Effector memory CD8-positive, alpha-beta T cell (primary cell): ENCODE measurements around the gene RAD21L1.

ENCODE experiments used
- ATAC-seq: fragments of 150-1000 bp; cut with Tn5 transposase; replicated peaks from 2 replicates; pipeline ENCODE4 v1.10.0; 2021; ENCODE audit warnings: mild to moderate bottlenecking, moderate library complexity
- DNase-seq, 3 experiments: peaks; one replicate each; pipeline ENCODE4 v3.0.0; 2021
- H3K27ac Mint-ChIP-seq, 2 donors: one replicate each; pipeline ENCODE4 v1.8.0; 2022; ENCODE audit warnings: mild to moderate bottlenecking in 2 of 2, mixed read lengths in 2 of 2, moderate library complexity in 2 of 2
- H3K27me3 Mint-ChIP-seq, 2 donors: one replicate each; pipeline ENCODE4 v1.8.0; 2022; ENCODE audit warnings: mixed read lengths in 2 of 2
- H3K36me3 Mint-ChIP-seq: one replicate; pipeline ENCODE4 v1.8.0; 2022; ENCODE audit warnings: mild to moderate bottlenecking, moderate library complexity, mixed read lengths; ENCODE audit not compliant: insufficient read depth
- H3K4me1 Mint-ChIP-seq, 2 donors: one replicate each; pipeline ENCODE4 v1.8.0; 2022; ENCODE audit warnings: low read depth in 2 of 2, mixed read lengths in 2 of 2
- H3K4me3 Mint-ChIP-seq, 2 donors: one replicate each; pipeline ENCODE4 v1.8.0; 2022; ENCODE audit warnings: mild to moderate bottlenecking in 2 of 2, mixed read lengths in 2 of 2, moderate library complexity in 2 of 2
- H3K9me3 Mint-ChIP-seq, 2 donors: one replicate each; pipeline ENCODE4 v1.8.0; 2022; ENCODE audit warnings: mixed read lengths in 2 of 2

RAD21L1 gene

GRCh38 chr20:1291191-1291741, 65.4 kb downstream of the RAD21L1 start:
- no peak overlapping the region for H3K4me3 Mint-ChIP-seq
- ATAC-seq: no peak

GRCh38 chr20:1292620-1293019, 66.8 kb downstream of the RAD21L1 start:
- Mint-ChIP-seq H3K4me3 (no peak overlapping the region), H3K9me3 (no peaks in the 10 kb centered on the region), H3K4me1 (peaks cover 2 to 5% of the 10 kb centered on the region in 2 donors), H3K36me3 (no peaks in the 10 kb centered on the region), H3K27ac (no peak overlapping the region), H3K27me3 (no peaks in the 10 kb centered on the region)
- DNase-seq (no peak), ATAC-seq (no peak)

More at GRCh38 chr20:1291191-1291741, 65.4 kb downstream of the RAD21L1 start:
- H3K9me3 Mint-ChIP-seq: no peaks in the 10 kb centered on the region
- H3K27me3 Mint-ChIP-seq: no peaks in the 10 kb centered on the region
- no peaks in the 10 kb centered on the region for H3K36me3 Mint-ChIP-seq
- peaks cover 0 to 15% of the 10 kb centered on the region in 2 donors for H3K4me1 Mint-ChIP-seq
- no peak for DNase-seq
- no peak overlapping the region for H3K27ac Mint-ChIP-seq

- Mint-ChIP-seq H3K4me3 (no peak overlapping the region), H3K27ac (no peak overlapping the region), H3K36me3 (no peaks in the 10 kb centered on the region), H3K9me3 (no peaks in the 10 kb centered on the region), H3K4me1 (peaks cover 2 to 5% of the 10 kb centered on the region in 2 donors), H3K27me3 (no peaks in the 10 kb centered on the region)
- ATAC-seq (no peak), DNase-seq (no peak)
Observed at GRCh38 chr20:1293641-1294379, 68.0 kb downstream of the RAD21L1 start.

- H3K4me1 Mint-ChIP-seq: peaks cover 3 to 5% of the 10 kb centered on the region in 2 donors
- no peak overlapping the region for H3K27ac Mint-ChIP-seq
- no peak overlapping the region for H3K4me3 Mint-ChIP-seq
- no peaks in the 10 kb centered on the region for H3K9me3 Mint-ChIP-seq
- DNase-seq (no peak), ATAC-seq (no peak)
- H3K36me3 Mint-ChIP-seq: no peaks in the 10 kb centered on the region
- no peaks in the 10 kb centered on the region for H3K27me3 Mint-ChIP-seq
Observed at GRCh38 chr20:1294497-1294896, 68.7 kb downstream of the RAD21L1 start.

GRCh38 chr20:1295276-1295930, 69.6 kb downstream of the RAD21L1 start:
- no peak overlapping the region for H3K27ac Mint-ChIP-seq
- H3K36me3 Mint-ChIP-seq: no peaks in the 10 kb centered on the region
- DNase-seq: no peak
- ATAC-seq: no peak
- no peak overlapping the region for H3K4me3 Mint-ChIP-seq
- no peaks in the 10 kb centered on the region for H3K9me3 Mint-ChIP-seq
- no peaks in the 10 kb centered on the region for H3K27me3 Mint-ChIP-seq
- H3K4me1 Mint-ChIP-seq: peaks cover 5 to 6% of the 10 kb centered on the region in 2 donors

GRCh38 chr20:1296117-1296610, 70.3 kb downstream of the RAD21L1 start:
- peaks cover 9 to 13% of the 10 kb centered on the region in 2 donors for H3K4me1 Mint-ChIP-seq
- ATAC-seq: no peak
- DNase-seq: no peak
- H3K9me3 Mint-ChIP-seq: no peaks in the 10 kb centered on the region
- H3K27me3 Mint-ChIP-seq: no peaks in the 10 kb centered on the region
- no peak overlapping the region for H3K27ac Mint-ChIP-seq
- no peaks in the 10 kb centered on the region for H3K36me3 Mint-ChIP-seq
- no peak overlapping the region for H3K4me3 Mint-ChIP-seq

GRCh38 chr20:1296922-1297321, 71.1 kb downstream of the RAD21L1 start:
- DNase-seq (no peak), ATAC-seq (no peak)
- no peak overlapping the region for H3K4me3 Mint-ChIP-seq
- no peak overlapping the region for H3K27ac Mint-ChIP-seq
- peaks cover 12 to 15% of the 10 kb centered on the region in 2 donors for H3K4me1 Mint-ChIP-seq
- no peaks in the 10 kb centered on the region for H3K9me3 Mint-ChIP-seq
- no peaks in the 10 kb centered on the region for H3K27me3 Mint-ChIP-seq
- no peaks in the 10 kb centered on the region for H3K36me3 Mint-ChIP-seq

GRCh38 chr20:1297486-1297885, 71.6 kb downstream of the RAD21L1 start:
- Mint-ChIP-seq H3K27ac (no peak overlapping the region), H3K9me3 (no peaks in the 10 kb centered on the region), H3K27me3 (no peaks in the 10 kb centered on the region), H3K4me1 (peaks cover 12 to 15% of the 10 kb centered on the region in 2 donors), H3K36me3 (no peaks in the 10 kb centered on the region), H3K4me3 (no peak overlapping the region)
- DNase-seq (no peak), ATAC-seq (no peak)

GRCh38 chr20:1298166-1298565, 72.3 kb downstream of the RAD21L1 start:
- ATAC-seq (no peak), DNase-seq (no peak)
- H3K27me3 Mint-ChIP-seq: no peaks in the 10 kb centered on the region
- no peaks in the 10 kb centered on the region for H3K9me3 Mint-ChIP-seq
- H3K36me3 Mint-ChIP-seq: no peaks in the 10 kb centered on the region
- H3K4me3 Mint-ChIP-seq: no peak overlapping the region
- H3K4me1 Mint-ChIP-seq: peaks cover 8 to 15% of the 10 kb centered on the region in 2 donors
- no peak overlapping the region for H3K27ac Mint-ChIP-seq

GRCh38 chr20:1298888-1299511, 73.2 kb downstream of the RAD21L1 start:
- DNase-seq (no peak), ATAC-seq (no peak)
- no peaks in the 10 kb centered on the region for H3K27me3 Mint-ChIP-seq
- H3K4me1 Mint-ChIP-seq: peaks cover 8 to 15% of the 10 kb centered on the region in 2 donors
- no peaks in the 10 kb centered on the region for H3K9me3 Mint-ChIP-seq
- H3K4me3 Mint-ChIP-seq: no peak overlapping the region
- H3K27ac Mint-ChIP-seq: no peak overlapping the region
- H3K36me3 Mint-ChIP-seq: no peaks in the 10 kb centered on the region

GRCh38 chr20:1299522-1299921, 73.7 kb downstream of the RAD21L1 start:
- DNase-seq (no peak), ATAC-seq (peak; percentile 49)
- no peaks in the 10 kb centered on the region for H3K9me3 Mint-ChIP-seq
- H3K4me3 Mint-ChIP-seq: no peak overlapping the region
- H3K27me3 Mint-ChIP-seq: no peaks in the 10 kb centered on the region
- H3K36me3 Mint-ChIP-seq: peaks cover 3% of the 10 kb centered on the region
- peaks cover 8 to 15% of the 10 kb centered on the region in 2 donors for H3K4me1 Mint-ChIP-seq
- peak overlapping the region in 1 of 2 donors; percentile 13 for H3K27ac Mint-ChIP-seq

- Mint-ChIP-seq H3K4me1 (peaks cover 8 to 15% of the 10 kb centered on the region in 2 donors), H3K36me3 (peaks cover 3% of the 10 kb centered on the region), H3K27ac (peak overlapping the region; percentile 92 to 94), H3K4me3 (no peak overlapping the region), H3K27me3 (no peaks in the 10 kb centered on the region), H3K9me3 (no peaks in the 10 kb centered on the region)
- DNase-seq: no peak
- no peak for ATAC-seq
Observed at GRCh38 chr20:1300083-1300840, 74.4 kb downstream of the RAD21L1 start.

- peak; percentile 73 for ATAC-seq
- H3K36me3 Mint-ChIP-seq: peaks cover 3% of the 10 kb centered on the region
- H3K4me1 Mint-ChIP-seq: peaks cover 8 to 15% of the 10 kb centered on the region in 2 donors
- H3K27ac Mint-ChIP-seq: peak overlapping the region; percentile 92 to 94
- no peaks in the 10 kb centered on the region for H3K9me3 Mint-ChIP-seq
- peak overlapping the region; percentile 59 to 64 for H3K4me3 Mint-ChIP-seq
- no peaks in the 10 kb centered on the region for H3K27me3 Mint-ChIP-seq
- DNase-seq: peak in 1 of 3 experiments; percentile 19
Observed at GRCh38 chr20:1301031-1301529, 75.2 kb downstream of the RAD21L1 start.
